Measurements from ENCODE around the gene MTFMT. TPM values are rescaled to one million over a fixed set of nuclear protein-coding genes. Genes with fewer than 3 reads are reported as not detected.
A peak's percentile ranks its signal among the peaks of the same experiment; 100 is the strongest.

The MTFMT gene
- total and polyA plus RNA-seq, 2 of the 13 experiments (the other 11 are each of a cell fraction or from before 2014, with no cell fraction given): 9.9 to 23.2 TPM

DNA sequence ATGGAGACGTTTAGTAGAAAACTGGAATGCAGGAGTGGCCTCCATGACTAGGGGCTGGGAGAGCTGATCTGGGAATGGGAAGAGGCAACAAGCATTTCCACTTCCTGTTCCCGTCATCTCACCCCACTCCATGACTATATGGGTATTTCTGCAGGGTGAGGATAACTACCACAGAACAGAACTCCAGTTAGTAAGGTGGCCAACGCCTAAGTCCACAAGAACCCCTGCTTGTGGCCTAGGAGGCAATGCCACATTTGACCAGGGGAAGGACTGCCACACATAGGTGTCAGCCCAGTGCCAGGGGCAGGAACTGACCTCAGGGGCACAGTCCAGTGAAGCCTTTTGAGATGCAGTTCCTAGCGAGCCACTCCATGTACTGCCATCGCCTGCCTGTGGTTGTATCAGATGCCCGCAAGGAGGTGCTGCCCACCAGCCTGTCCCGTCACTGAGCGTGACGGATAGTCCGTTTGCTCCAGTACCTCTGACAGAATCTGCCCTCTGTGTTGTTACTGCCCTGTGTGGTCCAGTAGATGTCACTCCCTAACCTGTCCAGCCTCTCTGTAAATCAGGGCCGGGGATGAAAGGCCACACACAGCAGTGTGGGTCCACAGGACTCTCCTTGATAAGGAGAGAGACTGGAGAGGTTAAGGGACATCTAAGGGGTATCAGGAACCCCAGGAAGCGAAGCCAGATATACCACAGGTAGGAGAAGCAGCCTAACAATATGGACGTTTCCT lies 3.5 kb upstream of the MTFMT start (continued):
- no peak for TF ChIP-seq FOXO4 (CRISPR knock-in tag; conservative IDR thresholded peaks at IDR 0.05)
- TF ChIP-seq SAFB2 (CRISPR knock-in tag; IDR thresholded peaks at IDR 0.05; ENCODE audit: borderline replicate concordance, low read depth): no peak
- no peak for TF ChIP-seq HINFP (CRISPR knock-in tag; IDR thresholded peaks at IDR 0.05; ENCODE audit: low read depth)
- peak; percentile 52; the same call in 1 of the 2 replicates for TF ChIP-seq MTA1 (CRISPR knock-in tag; IDR thresholded peaks at IDR 0.05; ENCODE audit: borderline replicate concordance)
- TF ChIP-seq, protein P1, sequence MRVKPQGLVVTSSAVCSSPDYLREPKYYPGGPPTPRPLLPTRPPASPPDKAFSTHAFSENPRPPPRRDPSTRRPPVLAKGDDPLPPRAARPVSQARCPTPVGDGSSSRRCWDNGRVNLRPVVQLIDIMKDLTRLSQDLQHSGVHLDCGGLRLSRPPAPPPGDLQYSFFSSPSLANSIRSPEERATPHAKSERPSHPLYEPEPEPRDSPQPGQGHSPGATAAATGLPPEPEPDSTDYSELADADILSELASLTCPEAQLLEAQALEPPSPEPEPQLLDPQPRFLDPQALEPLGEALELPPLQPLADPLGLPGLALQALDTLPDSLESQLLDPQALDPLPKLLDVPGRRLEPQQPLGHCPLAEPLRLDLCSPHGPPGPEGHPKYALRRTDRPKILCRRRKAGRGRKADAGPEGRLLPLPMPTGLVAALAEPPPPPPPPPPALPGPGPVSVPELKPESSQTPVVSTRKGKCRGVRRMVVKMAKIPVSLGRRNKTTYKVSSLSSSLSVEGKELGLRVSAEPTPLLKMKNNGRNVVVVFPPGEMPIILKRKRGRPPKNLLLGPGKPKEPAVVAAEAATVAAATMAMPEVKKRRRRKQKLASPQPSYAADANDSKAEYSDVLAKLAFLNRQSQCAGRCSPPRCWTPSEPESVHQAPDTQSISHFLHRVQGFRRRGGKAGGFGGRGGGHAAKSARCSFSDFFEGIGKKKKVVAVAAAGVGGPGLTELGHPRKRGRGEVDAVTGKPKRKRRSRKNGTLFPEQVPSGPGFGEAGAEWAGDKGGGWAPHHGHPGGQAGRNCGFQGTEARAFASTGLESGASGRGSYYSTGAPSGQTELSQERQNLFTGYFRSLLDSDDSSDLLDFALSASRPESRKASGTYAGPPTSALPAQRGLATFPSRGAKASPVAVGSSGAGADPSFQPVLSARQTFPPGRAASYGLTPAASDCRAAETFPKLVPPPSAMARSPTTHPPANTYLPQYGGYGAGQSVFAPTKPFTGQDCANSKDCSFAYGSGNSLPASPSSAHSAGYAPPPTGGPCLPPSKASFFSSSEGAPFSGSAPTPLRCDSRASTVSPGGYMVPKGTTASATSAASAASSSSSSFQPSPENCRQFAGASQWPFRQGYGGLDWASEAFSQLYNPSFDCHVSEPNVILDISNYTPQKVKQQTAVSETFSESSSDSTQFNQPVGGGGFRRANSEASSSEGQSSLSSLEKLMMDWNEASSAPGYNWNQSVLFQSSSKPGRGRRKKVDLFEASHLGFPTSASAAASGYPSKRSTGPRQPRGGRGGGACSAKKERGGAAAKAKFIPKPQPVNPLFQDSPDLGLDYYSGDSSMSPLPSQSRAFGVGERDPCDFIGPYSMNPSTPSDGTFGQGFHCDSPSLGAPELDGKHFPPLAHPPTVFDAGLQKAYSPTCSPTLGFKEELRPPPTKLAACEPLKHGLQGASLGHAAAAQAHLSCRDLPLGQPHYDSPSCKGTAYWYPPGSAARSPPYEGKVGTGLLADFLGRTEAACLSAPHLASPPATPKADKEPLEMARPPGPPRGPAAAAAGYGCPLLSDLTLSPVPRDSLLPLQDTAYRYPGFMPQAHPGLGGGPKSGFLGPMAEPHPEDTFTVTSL (CRISPR knock-in tag; IDR thresholded peaks at IDR 0.05; ENCODE audit: borderline replicate concordance): peak; percentile 56; the same call in 1 of the 2 replicates
- TF ChIP-seq CEBPG (CRISPR knock-in tag; IDR thresholded peaks at IDR 0.05): peak; percentile 43; the same call in 1 of the 2 replicates
- TF ChIP-seq, protein P2, sequence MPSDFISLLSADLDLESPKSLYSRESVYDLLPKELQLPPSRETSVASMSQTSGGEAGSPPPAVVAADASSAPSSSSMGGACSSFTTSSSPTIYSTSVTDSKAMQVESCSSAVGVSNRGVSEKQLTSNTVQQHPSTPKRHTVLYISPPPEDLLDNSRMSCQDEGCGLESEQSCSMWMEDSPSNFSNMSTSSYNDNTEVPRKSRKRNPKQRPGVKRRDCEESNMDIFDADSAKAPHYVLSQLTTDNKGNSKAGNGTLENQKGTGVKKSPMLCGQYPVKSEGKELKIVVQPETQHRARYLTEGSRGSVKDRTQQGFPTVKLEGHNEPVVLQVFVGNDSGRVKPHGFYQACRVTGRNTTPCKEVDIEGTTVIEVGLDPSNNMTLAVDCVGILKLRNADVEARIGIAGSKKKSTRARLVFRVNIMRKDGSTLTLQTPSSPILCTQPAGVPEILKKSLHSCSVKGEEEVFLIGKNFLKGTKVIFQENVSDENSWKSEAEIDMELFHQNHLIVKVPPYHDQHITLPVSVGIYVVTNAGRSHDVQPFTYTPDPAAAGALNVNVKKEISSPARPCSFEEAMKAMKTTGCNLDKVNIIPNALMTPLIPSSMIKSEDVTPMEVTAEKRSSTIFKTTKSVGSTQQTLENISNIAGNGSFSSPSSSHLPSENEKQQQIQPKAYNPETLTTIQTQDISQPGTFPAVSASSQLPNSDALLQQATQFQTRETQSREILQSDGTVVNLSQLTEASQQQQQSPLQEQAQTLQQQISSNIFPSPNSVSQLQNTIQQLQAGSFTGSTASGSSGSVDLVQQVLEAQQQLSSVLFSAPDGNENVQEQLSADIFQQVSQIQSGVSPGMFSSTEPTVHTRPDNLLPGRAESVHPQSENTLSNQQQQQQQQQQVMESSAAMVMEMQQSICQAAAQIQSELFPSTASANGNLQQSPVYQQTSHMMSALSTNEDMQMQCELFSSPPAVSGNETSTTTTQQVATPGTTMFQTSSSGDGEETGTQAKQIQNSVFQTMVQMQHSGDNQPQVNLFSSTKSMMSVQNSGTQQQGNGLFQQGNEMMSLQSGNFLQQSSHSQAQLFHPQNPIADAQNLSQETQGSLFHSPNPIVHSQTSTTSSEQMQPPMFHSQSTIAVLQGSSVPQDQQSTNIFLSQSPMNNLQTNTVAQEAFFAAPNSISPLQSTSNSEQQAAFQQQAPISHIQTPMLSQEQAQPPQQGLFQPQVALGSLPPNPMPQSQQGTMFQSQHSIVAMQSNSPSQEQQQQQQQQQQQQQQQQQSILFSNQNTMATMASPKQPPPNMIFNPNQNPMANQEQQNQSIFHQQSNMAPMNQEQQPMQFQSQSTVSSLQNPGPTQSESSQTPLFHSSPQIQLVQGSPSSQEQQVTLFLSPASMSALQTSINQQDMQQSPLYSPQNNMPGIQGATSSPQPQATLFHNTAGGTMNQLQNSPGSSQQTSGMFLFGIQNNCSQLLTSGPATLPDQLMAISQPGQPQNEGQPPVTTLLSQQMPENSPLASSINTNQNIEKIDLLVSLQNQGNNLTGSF (CRISPR knock-in tag; IDR thresholded peaks at IDR 0.05): peak; percentile 34; the same call in 1 of the 2 replicates
- no peak for TF ChIP-seq NR0B2 (CRISPR knock-in tag; IDR thresholded peaks at IDR 0.05)
